ENCODE results near the gene SYTL1. TPM values are rescaled to one million over a fixed set of nuclear protein-coding genes. Genes with fewer than 3 reads are reported as not detected.

Gene SYTL1
- total RNA-seq, 4 donors from 2014 or later = 1.6 to 11.3 (median 4.8) TPM; not detected in 1

DNA sequence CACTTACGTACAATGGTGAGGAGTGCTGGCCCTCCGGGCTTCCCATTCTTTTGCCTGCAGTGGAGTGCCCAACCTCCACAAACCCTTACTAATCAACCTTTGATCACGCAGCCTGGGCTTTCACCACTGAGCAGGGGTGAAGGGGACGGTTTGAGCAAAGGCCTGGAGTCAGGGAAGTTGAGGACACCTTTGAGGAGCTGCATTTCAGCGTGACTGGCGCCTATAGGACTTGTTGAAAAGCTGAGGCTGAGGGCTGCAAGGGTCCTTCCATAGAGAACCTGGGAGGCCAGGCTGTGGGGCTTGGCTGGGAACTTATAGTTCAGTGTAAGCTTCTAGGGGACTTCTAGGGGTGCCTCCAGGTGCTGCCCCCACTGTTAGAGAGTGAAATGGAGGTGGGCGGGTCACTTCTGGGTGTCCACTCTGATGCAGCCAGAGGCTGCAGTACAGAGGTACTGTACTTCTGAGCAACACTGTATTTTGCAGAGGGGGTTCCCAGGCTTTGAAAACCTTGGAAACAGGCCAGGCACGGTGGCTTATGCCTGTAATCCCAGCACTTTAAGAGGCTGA, 9.8 kb downstream of the SYTL1 start:
- TF ChIP-seq POLR2A (IDR thresholded peaks at IDR 0.05) = no peak
- TF ChIP-seq CTCF (IDR thresholded peaks at IDR 0.05) = peak in 1 of 4 experiments; percentile 4
- Histone ChIP-seq H3K9me3 (no peaks in the 10 kb centered on the region), H3K4me3 (no peak overlapping the region), H3K36me3 (no peaks in the 10 kb centered on the region), H3K27ac (no peak overlapping the region), H3K27me3 (peaks cover 0 to 4% of the 10 kb centered on the region in 2 donors), H3K4me1 (no peaks in the 10 kb centered on the region)
- intact Hi-C loops (cut with DNase I; ENCODE audit: low total_unique reads) = no loop called here
- no peak for DNase-seq

- DNase-seq = no peak
- intact Hi-C loops (cut with DNase I; ENCODE audit: low total_unique reads) = no loop called here
- Histone ChIP-seq H3K4me3 (no peak overlapping the region), H3K9me3 (no peaks in the 10 kb centered on the region), H3K4me1 (no peaks in the 10 kb centered on the region), H3K27ac (no peak overlapping the region), H3K27me3 (peaks cover 0 to 4% of the 10 kb centered on the region in 2 donors), H3K36me3 (no peaks in the 10 kb centered on the region)
- no peak for TF ChIP-seq CTCF (IDR thresholded peaks at IDR 0.05)
- no peak for TF ChIP-seq POLR2A (IDR thresholded peaks at IDR 0.05)
These were observed 11.3 kb downstream of the SYTL1 start for GRCh38 chr1:27353166-27353565.

DNA sequence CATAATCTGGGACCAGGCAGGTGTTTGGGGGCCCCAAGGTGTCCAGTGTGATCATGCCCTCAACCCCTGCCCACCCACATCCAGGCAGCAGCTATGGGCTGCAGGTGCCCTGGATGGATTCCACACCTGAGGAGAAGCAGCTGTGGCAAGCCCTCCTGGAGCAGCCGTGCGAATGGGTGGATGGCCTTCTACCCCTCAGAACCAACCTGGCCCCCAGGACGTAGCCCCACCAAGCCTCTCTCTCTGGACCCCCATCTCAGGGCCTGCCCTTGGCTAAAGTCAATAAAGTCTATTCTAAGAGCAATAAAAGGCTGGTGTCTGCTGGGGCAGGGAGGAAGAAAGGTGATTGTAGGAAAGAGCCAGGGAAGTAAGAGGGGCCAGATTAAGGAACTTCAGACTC, 11.8 kb downstream of the SYTL1 start:
- no peak overlapping the region for H3K4me3 ChIP-seq
- no peaks in the 10 kb centered on the region for H3K4me1 ChIP-seq
- peaks cover 0 to 4% of the 10 kb centered on the region in 2 donors for H3K27me3 ChIP-seq
- no peak overlapping the region for H3K27ac ChIP-seq
- no peak for DNase-seq
- no peaks in the 10 kb centered on the region for H3K9me3 ChIP-seq
- TF ChIP-seq POLR2A (IDR thresholded peaks at IDR 0.05) = no peak
- TF ChIP-seq CTCF (IDR thresholded peaks at IDR 0.05) = no peak
- H3K36me3 ChIP-seq = no peaks in the 10 kb centered on the region
- intact Hi-C loops (cut with DNase I; ENCODE audit: low total_unique reads) = no loop called here

GRCh38 chr1:27355683-27356082, 13.9 kb downstream of the SYTL1 start:
- no peak for TF ChIP-seq CTCF (IDR thresholded peaks at IDR 0.05)
- TF ChIP-seq POLR2A (IDR thresholded peaks at IDR 0.05) = no peak
- intact Hi-C loops (cut with DNase I; ENCODE audit: low total_unique reads) = loop anchor here (5.0 kb wide), 1 partner anchor 37 kb away; the partner anchor contains the start of gene GPR3
- Histone ChIP-seq H3K27me3 (no peaks in the 10 kb centered on the region), H3K4me3 (no peak overlapping the region), H3K27ac (no peak overlapping the region), H3K9me3 (no peaks in the 10 kb centered on the region), H3K4me1 (no peaks in the 10 kb centered on the region), H3K36me3 (no peaks in the 10 kb centered on the region)
- DNase-seq = no peak

DNA sequence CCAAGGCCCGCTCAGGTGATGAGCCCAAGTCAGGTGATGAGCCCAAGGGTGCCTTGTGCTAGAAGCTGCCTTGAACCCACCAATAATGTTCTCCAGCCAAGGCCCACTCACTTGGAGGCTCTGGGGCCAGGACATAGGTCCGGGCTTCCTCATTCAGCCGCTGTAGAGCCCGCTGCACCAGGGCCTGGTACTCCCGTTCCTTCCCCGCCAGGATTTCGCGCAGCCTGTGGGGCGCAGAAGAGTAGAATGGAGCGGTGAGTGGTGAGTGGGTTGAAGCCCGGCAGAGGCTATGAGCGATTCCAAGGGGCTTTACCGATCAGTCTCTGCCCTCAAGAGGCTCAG, 14.4 kb downstream of the SYTL1 start:
- H3K9me3 ChIP-seq = no peaks in the 10 kb centered on the region
- H3K4me3 ChIP-seq = no peak overlapping the region
- H3K36me3 ChIP-seq = no peaks in the 10 kb centered on the region
- intact Hi-C loops (cut with DNase I; ENCODE audit: low total_unique reads) = loop anchor here (5.0 kb wide), 1 partner anchor 36 kb away; the partner anchor contains the start of gene GPR3
- H3K4me1 ChIP-seq = no peaks in the 10 kb centered on the region
- TF ChIP-seq POLR2A (IDR thresholded peaks at IDR 0.05) (no peak), CTCF (IDR thresholded peaks at IDR 0.05) (no peak)
- no peak overlapping the region for H3K27ac ChIP-seq
- no peak for DNase-seq
- no peaks in the 10 kb centered on the region for H3K27me3 ChIP-seq

Measured in uterus (tissue), 4 donors.